Activated naive CD4-positive, alpha-beta T cell treated with anti-CD3 and anti-CD28 coated beads, Interleukin-2, amount 10 ng/mL, durations not matched to agents 7 days and 5 days (primary cell): ENCODE measurements around the gene ACAP2.

Experiments
- CTCF ChIA-PET: fragments of 350-600 bp; sonication (Branson Sonifier 250); formaldehyde crosslinking; loops from one replicate; lab custom pipeline; 2021; ENCODE audit warnings: antibody characterized with exemption; lab: Charles Lee
- DNase-seq: peaks from one replicate; pipeline ENCODE4 v3.0.0-alpha.2; 2020
- H3K27ac Mint-ChIP-seq: one replicate; pipeline ENCODE4 v1.8.0; 2021; ENCODE audit warnings: mild to moderate bottlenecking, moderate library complexity, mixed read lengths
- H3K27me3 Mint-ChIP-seq: one replicate; pipeline ENCODE4 v1.8.0; 2021; ENCODE audit warnings: mild to moderate bottlenecking, mixed read lengths
- H3K36me3 Mint-ChIP-seq: one replicate; pipeline ENCODE4 v1.8.0; 2021; ENCODE audit warnings: mixed read lengths
- H3K4me1 Mint-ChIP-seq: one replicate; pipeline ENCODE4 v1.8.0; 2021; ENCODE audit warnings: mixed read lengths
- H3K4me3 Mint-ChIP-seq: one replicate; pipeline ENCODE4 v1.8.0; 2021; ENCODE audit warnings: mild to moderate bottlenecking, moderate library complexity, mixed read lengths
- H3K9me3 Mint-ChIP-seq: one replicate; pipeline ENCODE4 v1.8.0; 2021; ENCODE audit warnings: mixed read lengths

ACAP2 gene

DNA sequence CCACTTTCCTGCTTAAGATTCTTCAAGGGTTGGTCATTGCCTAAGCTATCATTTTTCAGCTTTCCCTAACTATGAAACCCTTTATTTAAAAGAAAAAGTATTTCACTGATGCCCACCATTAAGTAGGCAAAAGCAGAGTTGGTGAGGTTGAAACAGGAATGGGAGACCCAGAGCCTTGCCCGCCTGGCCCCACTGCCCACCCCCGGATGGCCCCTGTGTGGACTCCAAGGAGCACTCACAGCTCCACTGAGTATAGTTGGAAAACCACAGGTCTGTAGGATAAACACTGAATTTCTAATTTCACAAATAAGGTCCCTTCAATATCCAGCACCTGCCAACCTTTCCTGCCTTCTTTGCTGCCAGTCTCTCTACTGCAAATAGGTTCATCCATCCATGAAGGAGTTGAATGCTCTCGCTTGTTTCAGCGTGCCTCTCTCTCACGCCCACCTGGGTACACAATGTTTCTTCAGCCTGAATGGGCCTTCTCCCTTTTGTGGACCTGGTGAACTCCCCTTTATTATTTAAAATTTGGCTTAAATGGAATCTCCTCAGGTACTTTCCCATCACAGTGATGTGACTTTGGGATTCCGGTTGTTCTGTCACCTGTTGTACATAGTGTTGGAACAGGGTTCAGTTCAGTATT, 8.7 kb upstream of the ACAP2 start:
- H3K4me3 Mint-ChIP-seq = no peak overlapping the region
- H3K36me3 Mint-ChIP-seq = peaks cover 2% of the 10 kb centered on the region
- peaks cover 4% of the 10 kb centered on the region for H3K9me3 Mint-ChIP-seq
- peaks cover 14% of the 10 kb centered on the region for H3K4me1 Mint-ChIP-seq
- CTCF ChIA-PET = no interaction called here
- no peak for DNase-seq
- peaks cover 17% of the 10 kb centered on the region for H3K27me3 Mint-ChIP-seq
- no peak overlapping the region for H3K27ac Mint-ChIP-seq

DNA sequence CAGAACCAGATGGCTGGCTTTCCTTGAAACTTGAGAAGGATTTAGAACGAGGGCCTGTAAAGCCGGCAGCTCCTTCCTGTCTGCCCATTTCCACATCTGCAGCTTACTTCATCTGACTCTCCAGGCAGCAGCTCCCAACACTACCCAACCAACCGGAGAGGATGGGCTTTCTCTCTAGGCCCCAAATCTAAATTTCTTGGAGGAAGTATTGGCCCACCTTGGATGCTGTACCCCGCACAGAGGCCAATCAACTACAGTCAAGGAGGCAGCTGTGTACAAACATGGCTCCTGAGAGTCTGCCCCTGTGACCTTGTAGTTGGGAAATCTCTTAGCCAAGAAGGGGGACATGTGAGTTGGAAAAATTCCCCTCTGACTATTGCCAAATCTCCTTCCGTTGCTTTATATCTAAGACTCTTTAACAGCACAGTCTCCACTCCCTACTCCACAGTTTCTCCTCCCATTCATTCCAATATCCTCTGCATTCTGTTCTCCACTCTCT, 8.0 kb upstream of the ACAP2 start:
- DNase-seq = no peak
- CTCF ChIA-PET = no interaction called here

DNA sequence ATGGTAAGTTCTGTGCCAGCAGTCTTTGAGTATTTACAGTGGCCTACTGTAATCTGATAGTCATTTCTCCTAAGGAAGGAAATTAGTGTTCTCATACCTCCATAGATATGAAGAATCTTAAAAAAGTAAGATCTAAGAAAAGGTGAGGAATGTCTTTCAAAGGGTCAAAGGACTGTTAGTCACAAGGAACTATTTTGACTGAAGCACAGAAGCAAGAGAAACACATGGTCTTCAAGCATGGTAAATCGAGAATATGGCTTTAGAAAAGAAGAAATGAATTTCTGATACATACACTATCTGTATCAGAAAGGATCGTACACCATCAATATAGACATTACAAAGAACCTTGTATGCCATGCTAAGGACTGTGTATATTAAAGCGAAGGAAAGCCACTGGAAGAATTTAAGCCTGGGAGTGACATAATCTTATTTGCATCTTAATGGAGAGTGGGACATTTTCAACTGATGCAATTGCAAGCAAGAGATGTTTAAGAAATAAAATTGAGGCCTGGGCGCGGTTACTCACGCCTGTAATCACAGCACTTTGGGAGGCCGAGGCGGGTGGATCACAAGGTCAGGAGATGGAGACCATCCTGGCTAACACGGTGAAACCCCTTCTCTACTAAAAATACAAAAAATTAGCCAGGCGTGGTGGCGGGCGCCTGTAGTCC, 5.5 kb upstream of the ACAP2 start:
- CTCF ChIA-PET = no interaction called here
- no peak overlapping the region for H3K27ac Mint-ChIP-seq
- H3K9me3 Mint-ChIP-seq = no peaks in the 10 kb centered on the region

More for the DNA sequence above, 8.0 kb upstream of the ACAP2 start:
- no peak overlapping the region for H3K27ac Mint-ChIP-seq
- no peak overlapping the region for H3K4me3 Mint-ChIP-seq
- H3K4me1 Mint-ChIP-seq = peaks cover 15% of the 10 kb centered on the region
- peaks cover 2% of the 10 kb centered on the region for H3K36me3 Mint-ChIP-seq
- H3K9me3 Mint-ChIP-seq = peaks cover 4% of the 10 kb centered on the region
- H3K27me3 Mint-ChIP-seq = peaks cover 17% of the 10 kb centered on the region

DNA sequence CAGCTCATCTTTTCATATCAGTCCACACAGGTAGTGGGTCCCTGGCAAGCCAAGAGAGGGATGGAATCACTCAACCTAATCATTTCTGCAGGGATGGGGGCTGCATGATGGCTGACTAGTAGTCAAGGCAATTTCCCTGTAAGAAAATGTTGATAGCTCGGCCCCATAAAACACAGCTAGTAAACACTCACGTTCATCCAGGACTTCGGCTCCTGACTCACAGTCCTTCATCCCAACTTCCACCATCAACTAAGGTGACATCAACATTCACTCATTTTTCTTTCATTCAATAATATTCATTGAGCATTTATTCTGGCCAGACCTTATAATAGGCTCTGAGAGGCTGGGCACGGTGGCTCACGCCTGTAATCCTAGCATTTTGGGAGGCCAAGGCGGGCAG, 4.4 kb upstream of the ACAP2 start:
- no peaks in the 10 kb centered on the region for H3K9me3 Mint-ChIP-seq
- H3K4me3 Mint-ChIP-seq = no peak overlapping the region
- H3K27me3 Mint-ChIP-seq = peaks cover 17% of the 10 kb centered on the region
- DNase-seq = no peak
- CTCF ChIA-PET = no interaction called here
- peaks cover 24% of the 10 kb centered on the region for H3K4me1 Mint-ChIP-seq
- no peaks in the 10 kb centered on the region for H3K36me3 Mint-ChIP-seq
- H3K27ac Mint-ChIP-seq = no peak overlapping the region

More for the DNA sequence above, 5.5 kb upstream of the ACAP2 start:
- no peak overlapping the region for H3K4me3 Mint-ChIP-seq
- no peak for DNase-seq
- peaks cover 22% of the 10 kb centered on the region for H3K4me1 Mint-ChIP-seq
- H3K36me3 Mint-ChIP-seq = no peaks in the 10 kb centered on the region
- H3K27me3 Mint-ChIP-seq = peaks cover 17% of the 10 kb centered on the region

DNA sequence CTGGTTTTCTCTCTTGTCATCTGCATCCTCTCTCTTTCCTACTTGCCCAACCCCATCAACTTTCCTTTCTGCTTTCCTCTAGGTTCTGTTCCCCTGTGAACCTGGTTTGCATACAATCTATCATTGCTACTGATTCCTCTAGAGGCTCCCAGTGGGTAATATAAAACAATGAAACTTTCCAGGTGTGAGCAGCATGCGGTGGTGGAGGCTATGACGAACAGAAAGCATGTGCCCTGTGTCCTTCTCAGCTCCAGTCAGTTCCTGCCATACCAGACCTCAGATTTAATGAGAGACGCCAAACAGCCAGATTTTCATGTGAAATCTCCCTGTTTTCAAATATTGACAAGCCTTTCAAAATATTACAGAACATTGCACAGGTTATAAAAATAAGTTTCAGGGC, 3.5 kb upstream of the ACAP2 start:
- Mint-ChIP-seq H3K27me3 (peaks cover 12% of the 10 kb centered on the region), H3K4me3 (no peak overlapping the region), H3K4me1 (peaks cover 29% of the 10 kb centered on the region), H3K27ac (no peak overlapping the region), H3K36me3 (peaks cover 4% of the 10 kb centered on the region), H3K9me3 (no peaks in the 10 kb centered on the region)
- CTCF ChIA-PET = no interaction called here
- DNase-seq = no peak

DNA sequence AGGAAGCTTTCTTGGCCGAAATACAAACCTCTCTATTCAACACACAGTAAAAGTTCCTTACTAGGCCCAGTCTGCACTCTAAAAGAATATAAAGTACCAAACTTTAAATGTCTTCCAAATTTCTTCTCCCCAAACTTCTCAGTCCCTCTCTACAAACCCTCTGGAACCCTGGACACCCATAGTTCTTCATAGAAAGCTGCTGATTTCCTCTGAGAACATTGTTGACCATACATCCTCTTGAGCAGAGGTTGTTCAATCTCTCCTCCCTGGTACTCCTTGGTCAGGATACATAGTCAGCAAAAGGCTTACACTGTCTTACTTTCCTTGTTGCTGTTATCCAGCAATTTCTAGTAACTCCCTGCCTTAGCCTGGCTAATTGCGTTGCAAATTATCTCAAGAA, 3.1 kb upstream of the ACAP2 start:
- Mint-ChIP-seq H3K4me3 (no peak overlapping the region), H3K9me3 (no peaks in the 10 kb centered on the region), H3K36me3 (peaks cover 5% of the 10 kb centered on the region), H3K27me3 (peaks cover 7% of the 10 kb centered on the region), H3K4me1 (peaks cover 33% of the 10 kb centered on the region), H3K27ac (no peak overlapping the region)
- CTCF ChIA-PET = no interaction called here
- no peak for DNase-seq

DNA sequence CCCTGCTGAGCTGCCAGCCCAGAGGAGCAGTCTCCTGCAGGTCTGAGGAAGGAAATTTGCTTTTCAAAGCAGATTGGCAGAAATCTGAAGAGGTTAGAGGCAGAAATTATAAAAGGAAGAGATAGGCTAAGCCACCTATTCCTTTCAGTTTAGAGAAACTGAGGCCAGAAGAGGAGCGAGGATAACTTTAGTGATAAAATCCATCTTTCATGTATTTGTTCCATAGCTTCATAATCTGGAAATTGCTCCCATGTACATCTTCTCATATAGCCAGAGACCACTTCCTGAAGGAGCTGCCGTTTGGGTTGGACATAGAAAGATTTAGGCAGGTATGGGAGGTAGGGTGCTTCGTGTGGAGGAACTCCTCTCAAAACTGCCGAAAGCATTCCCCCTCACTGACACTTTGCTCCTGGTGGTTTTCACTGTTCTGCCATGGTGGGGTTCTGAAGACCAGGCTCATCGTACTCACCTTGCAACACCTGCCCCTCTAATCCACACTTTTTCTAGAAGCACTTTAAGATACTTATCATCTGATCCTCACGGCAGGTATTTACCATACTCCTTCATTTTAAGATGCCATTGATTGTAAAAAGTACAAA, 670 bp upstream of the ACAP2 start:
- H3K27me3 Mint-ChIP-seq = no peaks in the 10 kb centered on the region
- DNase-seq = peak; percentile 23
- peak overlapping the region; percentile 96 for H3K27ac Mint-ChIP-seq
- H3K4me1 Mint-ChIP-seq = peaks cover 48% of the 10 kb centered on the region
- H3K36me3 Mint-ChIP-seq = peaks cover 10% of the 10 kb centered on the region
- CTCF ChIA-PET = interaction anchor here (1.2 to 1.6 kb wide), 2 partner anchors 172 to 174 kb away, joined by 3 to 5 read pairs; partner anchors contain the start of gene XXYLT1
- no peaks in the 10 kb centered on the region for H3K9me3 Mint-ChIP-seq
- H3K4me3 Mint-ChIP-seq = peak overlapping the region; percentile 97

DNA sequence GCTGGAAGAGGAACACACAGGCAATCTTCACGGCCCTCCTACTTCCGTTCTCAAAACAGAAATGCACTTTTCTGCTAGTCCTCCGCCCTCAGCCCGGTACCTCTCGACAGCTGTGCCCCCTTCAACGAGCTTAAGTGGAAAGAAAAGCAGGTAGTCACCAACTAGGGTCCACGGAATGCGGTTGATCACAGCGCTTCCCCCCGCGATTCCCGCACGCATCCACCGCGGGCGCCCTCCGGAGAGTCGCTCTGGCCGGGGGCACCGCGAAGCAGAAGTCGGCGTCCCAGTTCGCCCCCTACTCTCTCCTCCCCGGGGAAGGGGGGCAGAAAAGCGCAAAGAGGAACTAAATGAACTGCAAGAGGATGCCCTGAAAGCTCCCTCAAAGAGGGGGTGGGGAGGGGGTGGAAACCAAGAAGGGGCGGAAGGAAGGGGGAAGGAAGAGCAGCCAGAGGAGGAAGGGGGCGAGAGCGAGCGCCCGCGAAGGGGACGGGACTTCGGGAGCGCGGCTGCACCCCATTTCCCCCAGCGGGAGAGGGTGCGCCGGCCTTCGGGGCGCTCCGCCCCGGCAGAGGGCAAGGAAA, 738 bp downstream of the ACAP2 start:
- Mint-ChIP-seq H3K9me3 (no peaks in the 10 kb centered on the region), H3K4me1 (peaks cover 48% of the 10 kb centered on the region), H3K4me3 (peak overlapping the region; percentile 97), H3K27me3 (no peaks in the 10 kb centered on the region), H3K36me3 (peaks cover 12% of the 10 kb centered on the region), H3K27ac (peak overlapping the region; percentile 96)
- CTCF ChIA-PET = no interaction called here
- DNase-seq = peak; percentile 69

DNA sequence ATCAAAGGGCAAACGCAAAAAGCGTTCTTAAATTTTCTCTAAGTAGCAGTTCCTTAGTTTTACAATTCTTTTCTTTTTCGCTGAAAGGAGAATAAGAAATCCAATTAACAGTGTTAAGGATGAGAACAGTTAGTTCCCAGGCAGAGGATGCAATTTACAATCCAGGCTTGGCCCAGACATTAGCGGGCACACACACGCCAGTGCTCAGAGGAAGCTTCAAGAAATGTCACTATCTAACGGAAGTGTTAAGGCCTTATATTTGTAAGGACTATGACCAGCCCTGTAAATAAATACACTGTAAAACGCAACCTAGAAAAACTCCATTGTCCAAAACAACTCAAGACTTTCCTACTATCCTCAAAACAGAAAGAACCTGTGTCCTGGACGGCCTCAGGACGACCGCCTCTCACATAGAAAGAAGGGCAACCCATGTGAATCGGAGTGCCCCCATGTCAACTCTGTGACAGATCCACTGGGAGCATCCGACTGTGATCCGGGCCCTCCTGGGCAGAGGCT, 1.3 kb downstream of the ACAP2 start:
- no peak for DNase-seq
- peaks cover 13% of the 10 kb centered on the region for H3K36me3 Mint-ChIP-seq
- no peaks in the 10 kb centered on the region for H3K27me3 Mint-ChIP-seq
- peak overlapping the region; percentile 96 for H3K27ac Mint-ChIP-seq
- H3K4me3 Mint-ChIP-seq = peak overlapping the region; percentile 97
- CTCF ChIA-PET = no interaction called here
- no peaks in the 10 kb centered on the region for H3K9me3 Mint-ChIP-seq
- H3K4me1 Mint-ChIP-seq = peaks cover 48% of the 10 kb centered on the region

DNA sequence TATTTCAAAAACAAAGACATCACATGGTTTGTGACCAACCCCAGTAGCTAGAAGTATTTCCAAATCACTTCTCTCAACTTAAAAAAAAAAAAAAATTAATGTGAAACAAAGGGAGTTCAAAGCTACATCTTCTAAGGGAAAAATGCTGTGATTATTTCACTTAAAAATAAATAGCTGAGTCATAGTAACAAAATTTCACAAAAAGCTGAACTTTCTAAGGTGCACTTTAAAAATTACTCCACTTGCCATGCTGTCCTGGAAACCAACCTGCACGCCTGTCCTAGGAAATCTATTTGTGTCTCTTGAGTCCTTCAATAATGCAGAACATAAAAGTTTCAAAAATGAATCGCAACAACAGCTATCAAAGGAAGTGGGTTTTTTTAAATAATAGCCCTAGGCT, 1.8 kb downstream of the ACAP2 start:
- H3K9me3 Mint-ChIP-seq = no peaks in the 10 kb centered on the region
- H3K36me3 Mint-ChIP-seq = peaks cover 13% of the 10 kb centered on the region
- H3K4me3 Mint-ChIP-seq = peak overlapping the region; percentile 97
- H3K27ac Mint-ChIP-seq = peak overlapping the region; percentile 96
- no peak for DNase-seq
- no peaks in the 10 kb centered on the region for H3K27me3 Mint-ChIP-seq
- peaks cover 43% of the 10 kb centered on the region for H3K4me1 Mint-ChIP-seq
- CTCF ChIA-PET = no interaction called here

DNA sequence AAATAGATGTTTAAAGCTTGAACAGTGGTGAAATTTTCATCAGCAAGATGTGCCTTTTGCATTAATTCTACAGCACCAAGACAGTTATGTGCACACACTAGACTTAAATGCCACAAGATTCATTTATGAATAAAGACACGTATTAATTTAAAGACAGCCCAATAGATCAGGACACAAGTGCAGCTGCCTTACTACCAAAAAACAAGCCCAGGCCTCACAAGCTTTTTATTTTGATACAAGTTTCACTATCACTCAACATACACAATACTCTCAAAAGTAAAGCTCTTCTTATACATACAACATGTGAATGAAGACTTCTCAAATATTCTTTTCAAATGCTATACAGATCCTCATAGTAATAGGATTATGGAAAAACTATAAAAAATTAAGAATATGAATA, 2.4 kb downstream of the ACAP2 start:
- H3K27me3 Mint-ChIP-seq = no peaks in the 10 kb centered on the region
- H3K36me3 Mint-ChIP-seq = peaks cover 14% of the 10 kb centered on the region
- H3K4me3 Mint-ChIP-seq = peak overlapping the region; percentile 61
- CTCF ChIA-PET = no interaction called here
- H3K27ac Mint-ChIP-seq = no peak overlapping the region
- DNase-seq = no peak
- H3K4me1 Mint-ChIP-seq = peaks cover 39% of the 10 kb centered on the region
- no peaks in the 10 kb centered on the region for H3K9me3 Mint-ChIP-seq

DNA sequence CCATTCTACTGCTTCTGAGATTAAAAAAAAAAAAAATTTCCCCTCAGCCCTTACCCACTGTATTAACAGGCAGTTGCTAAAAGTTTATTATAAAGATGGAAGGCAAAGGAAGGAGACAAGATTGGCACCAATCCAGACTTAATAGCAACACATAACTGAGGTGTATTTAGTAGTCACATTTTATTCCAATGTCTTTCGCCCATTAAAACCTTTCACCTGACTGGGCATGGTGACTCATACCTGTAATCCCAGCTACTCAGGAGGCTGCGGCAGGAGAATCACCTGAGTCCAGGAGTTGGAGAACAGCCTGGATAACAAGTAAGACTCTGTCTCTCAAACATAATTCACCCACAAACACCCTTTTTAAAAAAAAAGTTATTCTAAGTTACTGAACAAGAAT, 4.4 kb downstream of the ACAP2 start:
- Mint-ChIP-seq H3K36me3 (peaks cover 23% of the 10 kb centered on the region), H3K9me3 (no peaks in the 10 kb centered on the region), H3K27ac (no peak overlapping the region), H3K4me1 (peaks cover 29% of the 10 kb centered on the region), H3K27me3 (no peaks in the 10 kb centered on the region), H3K4me3 (no peak overlapping the region)
- no peak for DNase-seq
- CTCF ChIA-PET = no interaction called here

DNA sequence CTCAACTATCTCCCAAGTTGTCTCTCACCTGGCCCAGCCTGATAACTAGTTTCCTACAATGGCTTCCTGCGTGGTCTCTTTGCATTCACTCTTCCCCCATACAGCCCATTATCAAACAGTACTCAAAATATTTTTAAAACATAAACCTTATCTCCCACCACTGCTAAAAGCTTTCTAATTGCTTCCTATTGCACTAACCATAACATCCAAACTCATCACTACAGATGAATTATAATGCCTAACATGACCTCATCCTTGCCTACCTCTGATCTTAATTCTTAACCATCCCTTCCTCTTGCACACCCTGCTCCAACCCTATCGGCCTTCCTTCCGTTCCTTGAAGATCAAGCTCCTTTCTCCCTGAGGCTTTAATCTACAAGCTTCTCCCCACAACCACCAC, 17.0 kb downstream of the ACAP2 start:
- Mint-ChIP-seq H3K4me1 (peaks cover 16% of the 10 kb centered on the region), H3K27me3 (no peaks in the 10 kb centered on the region), H3K27ac (no peak overlapping the region), H3K9me3 (no peaks in the 10 kb centered on the region), H3K4me3 (no peak overlapping the region), H3K36me3 (peaks cover 5% of the 10 kb centered on the region)
- CTCF ChIA-PET = no interaction called here
- no peak for DNase-seq

DNA sequence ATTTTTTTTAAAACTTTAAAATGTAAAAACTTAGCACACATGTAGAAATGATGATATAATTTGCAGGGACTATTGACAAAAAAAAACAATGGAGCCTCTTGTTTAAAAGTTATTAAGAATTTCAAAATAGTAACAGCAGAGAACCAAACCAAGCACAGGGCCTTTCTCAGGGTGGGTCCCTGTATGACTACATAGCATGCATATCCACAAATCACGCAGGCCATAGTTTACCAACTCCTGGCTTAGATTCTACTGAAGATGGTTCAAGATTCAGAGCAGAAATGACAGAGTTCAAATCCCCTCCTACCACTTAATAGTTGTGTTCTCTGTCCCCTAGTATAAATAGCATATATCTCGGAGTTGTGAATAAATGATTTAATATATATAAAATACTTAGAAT, 19.0 kb downstream of the ACAP2 start:
- CTCF ChIA-PET = no interaction called here
- Mint-ChIP-seq H3K27me3 (no peaks in the 10 kb centered on the region), H3K4me3 (no peak overlapping the region), H3K9me3 (no peaks in the 10 kb centered on the region), H3K4me1 (peaks cover 16% of the 10 kb centered on the region), H3K27ac (no peak overlapping the region), H3K36me3 (peaks cover 5% of the 10 kb centered on the region)
- no peak for DNase-seq
